ENCODE results near the gene CDR2.
"Not testable (repeated sequence)": the region's sequence is repeated elsewhere in the genome, so short reads cannot be mapped to it uniquely, and the experiment has no call there.

Gene CDR2

DNA sequence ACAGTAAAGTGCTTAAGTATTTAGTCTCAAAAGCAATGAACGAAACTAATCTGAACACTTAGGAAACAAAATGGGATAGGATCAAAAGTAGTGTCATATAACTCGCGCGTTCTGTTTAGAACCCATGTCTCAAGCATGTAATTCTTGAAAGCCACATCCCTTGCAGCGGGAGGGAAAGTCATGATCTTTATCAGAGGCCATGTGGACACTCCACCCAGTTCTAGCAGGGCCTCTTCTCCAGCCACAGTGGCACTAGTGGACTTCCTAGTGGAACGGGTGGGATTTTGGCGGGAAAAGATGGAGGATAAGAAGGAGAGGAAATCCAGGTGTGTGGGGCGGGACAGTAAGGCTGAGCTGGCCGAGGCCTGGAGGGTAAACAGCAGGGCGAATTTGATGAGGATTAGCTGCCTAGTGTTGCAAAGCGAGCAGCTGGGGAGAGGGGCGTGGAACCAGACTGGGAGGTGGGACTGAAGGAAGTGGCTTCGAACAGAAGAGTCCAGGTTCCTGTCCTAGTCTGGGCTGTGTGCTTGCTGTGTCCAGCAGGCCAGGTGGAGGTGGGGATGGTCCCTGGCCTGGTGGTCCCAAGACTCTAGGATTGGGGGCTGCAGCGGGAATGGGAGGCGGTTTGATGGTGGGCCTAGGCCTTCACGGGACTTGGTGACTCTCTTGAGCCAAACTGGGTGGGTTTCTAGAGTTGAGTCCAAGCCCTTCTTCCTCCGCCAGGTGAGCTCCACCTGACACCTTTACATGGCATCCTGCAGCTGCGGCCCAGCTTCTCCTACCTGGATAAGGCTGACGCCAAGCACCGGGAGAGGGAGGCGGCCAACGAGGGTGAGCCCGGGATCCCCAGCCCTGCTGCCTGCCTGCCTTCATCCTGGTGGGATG, 61.3 kb downstream of the CDR2 start:
- Histone ChIP-seq H3K4me3 (no peak overlapping the region), H3K36me3 (peaks cover 100% of the 10 kb centered on the region), H3K4me1 (no peaks in the 10 kb centered on the region), H3K4me2 (no peak overlapping the region), H3K27me3 (no peaks in the 10 kb centered on the region), H4K20me1 (peaks cover 64% of the 10 kb centered on the region), H3K9me3 (no peaks in the 10 kb centered on the region), H3K27ac (no peak overlapping the region), H3K9ac (no peak overlapping the region)
- TF ChIP-seq Cebpa-rat (IDR thresholded peaks at IDR 0.05) = no peak

DNA sequence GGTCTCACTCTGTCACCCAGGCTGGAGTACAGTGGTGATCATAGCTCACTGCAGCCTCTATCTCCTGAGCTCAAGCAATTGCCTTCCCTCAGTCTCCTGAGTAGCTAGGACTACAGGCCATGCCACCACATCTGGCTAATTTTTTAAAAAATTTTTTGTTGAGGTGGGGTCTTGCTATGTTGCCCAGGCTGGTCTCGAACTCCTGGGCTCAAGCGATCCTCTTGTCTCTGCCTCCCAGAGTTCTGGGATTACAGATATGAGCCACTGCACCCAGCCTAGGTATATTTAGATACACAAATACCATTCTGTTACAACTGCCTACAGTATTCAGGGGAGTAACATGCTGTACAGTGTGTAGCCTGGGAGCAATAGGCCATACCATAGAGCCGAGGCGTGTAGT, 62.9 kb downstream of the CDR2 start:
- no peak overlapping the region for H3K27ac ChIP-seq
- H3K4me3 ChIP-seq = no peak overlapping the region
- H3K36me3 ChIP-seq = peaks cover 100% of the 10 kb centered on the region
- no peaks in the 10 kb centered on the region for H3K4me1 ChIP-seq
- no peak overlapping the region for H3K9ac ChIP-seq
- H3K4me2 ChIP-seq = no peak overlapping the region
- no peaks in the 10 kb centered on the region for H3K27me3 ChIP-seq
- TF ChIP-seq Cebpa-rat (IDR thresholded peaks at IDR 0.05) = no peak
- peaks cover 69% of the 10 kb centered on the region for H4K20me1 ChIP-seq
- H3K9me3 ChIP-seq = no peaks in the 10 kb centered on the region

DNA sequence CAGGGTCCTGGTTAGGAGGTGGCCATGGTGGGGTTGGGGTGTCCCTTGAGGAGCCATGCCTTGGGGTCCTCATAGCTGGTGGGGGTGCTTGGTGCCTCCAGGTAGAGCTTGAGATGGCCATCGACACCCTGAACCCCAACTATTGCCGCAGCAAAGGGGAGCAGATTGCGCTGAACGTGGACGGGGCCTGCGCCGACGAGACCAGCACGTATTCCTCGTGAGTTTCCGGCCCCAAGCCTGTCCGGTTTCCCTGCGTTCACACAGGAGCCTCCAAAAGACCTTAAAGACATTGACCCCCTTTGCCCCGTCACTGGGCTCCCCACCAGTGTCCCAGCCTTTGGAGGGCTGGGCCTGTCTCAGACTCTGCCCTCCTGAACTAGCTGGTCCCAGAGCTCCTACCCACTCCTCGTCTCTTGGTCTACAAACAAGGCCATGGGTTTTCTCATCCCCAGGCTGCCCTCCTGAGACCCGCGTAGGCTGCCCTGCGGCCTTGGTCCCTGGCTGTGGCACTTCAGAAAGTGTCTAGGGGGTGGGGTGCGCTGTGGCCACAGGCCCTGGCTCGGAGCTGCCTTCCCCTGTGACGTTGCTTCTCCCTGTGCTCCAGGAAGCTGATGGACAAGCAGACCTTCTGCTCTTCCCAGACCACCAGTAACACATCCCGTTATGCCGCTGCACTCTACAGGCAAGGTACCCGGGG, 65.4 kb downstream of the CDR2 start:
- H3K27ac ChIP-seq = no peak overlapping the region
- H3K9ac ChIP-seq = no peak overlapping the region
- no peak for TF ChIP-seq Cebpa-rat (IDR thresholded peaks at IDR 0.05)
- H3K4me1 ChIP-seq = no peaks in the 10 kb centered on the region
- peaks cover 100% of the 10 kb centered on the region for H3K36me3 ChIP-seq
- H3K27me3 ChIP-seq = no peaks in the 10 kb centered on the region
- no peak overlapping the region for H3K4me3 ChIP-seq
- peaks cover 72% of the 10 kb centered on the region for H4K20me1 ChIP-seq
- no peak overlapping the region for H3K4me2 ChIP-seq
- H3K9me3 ChIP-seq = no peaks in the 10 kb centered on the region

DNA sequence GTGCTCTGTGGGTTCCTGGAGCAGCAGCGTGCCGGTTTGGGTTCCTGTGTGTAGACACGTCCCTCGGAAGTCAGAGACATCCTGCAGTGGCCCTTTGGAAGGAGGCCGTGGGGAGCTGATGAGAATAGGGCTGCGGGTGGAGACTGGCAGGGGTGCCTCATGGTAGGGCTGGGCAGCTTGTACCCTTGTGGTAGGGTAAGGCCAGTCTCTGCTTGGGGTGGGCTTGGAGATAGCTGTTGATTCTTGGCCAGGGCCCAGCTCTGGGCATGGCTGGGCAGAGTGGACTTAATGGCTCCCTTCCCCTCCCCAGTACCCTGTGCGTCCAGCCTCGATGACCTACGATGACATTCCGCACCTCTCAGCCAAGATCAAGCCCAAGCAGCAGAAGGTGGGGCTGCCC, 66.6 kb downstream of the CDR2 start:
- Histone ChIP-seq H3K36me3 (peaks cover 100% of the 10 kb centered on the region), H3K27ac (no peak overlapping the region), H3K9me3 (no peaks in the 10 kb centered on the region), H3K27me3 (no peaks in the 10 kb centered on the region), H4K20me1 (peaks cover 72% of the 10 kb centered on the region), H3K4me1 (no peaks in the 10 kb centered on the region), H3K4me2 (no peak overlapping the region), H3K9ac (no peak overlapping the region), H3K4me3 (no peak overlapping the region)
- TF ChIP-seq Cebpa-rat (IDR thresholded peaks at IDR 0.05) = no peak

DNA sequence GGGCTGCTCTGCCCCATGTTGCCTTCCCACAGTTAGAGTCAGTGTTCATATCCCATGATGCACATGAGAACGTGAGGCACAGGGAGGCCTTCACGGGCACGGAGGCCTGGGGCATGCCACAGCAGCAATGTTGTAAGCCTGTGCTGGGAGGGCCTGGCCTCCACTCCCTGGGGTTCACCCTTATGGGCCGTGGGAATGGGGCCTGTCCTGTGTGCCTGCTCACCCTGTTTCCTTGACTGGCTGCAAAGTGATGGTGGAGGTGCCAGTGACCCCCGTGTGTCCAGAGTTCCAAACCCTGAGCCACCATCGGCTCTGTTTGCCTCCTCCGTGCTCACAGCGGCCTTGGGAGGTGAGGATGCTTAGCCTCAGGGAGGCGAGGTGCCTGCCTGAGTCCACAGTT, 67.6 kb downstream of the CDR2 start:
- H3K4me3 ChIP-seq = no peak overlapping the region
- H3K4me2 ChIP-seq = no peak overlapping the region
- no peak overlapping the region for H3K27ac ChIP-seq
- H3K4me1 ChIP-seq = peaks cover 5% of the 10 kb centered on the region; the same call in 1 of the 2 replicates
- peaks cover 83% of the 10 kb centered on the region for H4K20me1 ChIP-seq
- H3K36me3 ChIP-seq = peaks cover 100% of the 10 kb centered on the region
- no peak overlapping the region for H3K9ac ChIP-seq
- TF ChIP-seq Cebpa-rat (IDR thresholded peaks at IDR 0.05) = no peak
- no peaks in the 10 kb centered on the region for H3K27me3 ChIP-seq
- H3K9me3 ChIP-seq = no peaks in the 10 kb centered on the region

DNA sequence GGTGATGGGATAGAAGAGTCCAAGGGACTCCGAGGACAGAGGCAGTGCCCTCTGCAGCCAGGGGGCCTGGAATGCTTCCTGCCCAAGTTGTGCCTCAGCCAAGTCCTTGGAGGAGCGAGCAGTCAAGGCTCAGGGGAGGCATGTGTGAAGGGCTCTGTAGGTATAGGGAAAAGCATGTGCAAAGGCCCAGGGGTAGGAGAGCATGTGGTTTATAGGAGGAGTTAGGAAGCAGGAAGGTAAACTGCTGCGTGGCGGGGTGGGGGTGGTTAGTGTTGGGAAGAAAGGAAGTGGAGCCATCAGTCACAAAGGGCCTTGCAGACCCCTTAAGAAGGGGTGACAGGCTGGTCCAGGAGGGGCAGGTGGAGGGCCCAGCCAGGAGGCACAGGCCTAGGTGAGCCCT, 70.0 kb downstream of the CDR2 start:
- Histone ChIP-seq H3K4me2 (no peak overlapping the region), H3K9me3 (no peaks in the 10 kb centered on the region), H4K20me1 (peaks cover 100% of the 10 kb centered on the region), H3K36me3 (peaks cover 93% of the 10 kb centered on the region), H3K4me1 (peaks cover 22% of the 10 kb centered on the region), H3K9ac (no peak overlapping the region), H3K4me3 (no peak overlapping the region), H3K27ac (no peak overlapping the region), H3K27me3 (no peaks in the 10 kb centered on the region)
- TF ChIP-seq Cebpa-rat (IDR thresholded peaks at IDR 0.05) = no peak

DNA sequence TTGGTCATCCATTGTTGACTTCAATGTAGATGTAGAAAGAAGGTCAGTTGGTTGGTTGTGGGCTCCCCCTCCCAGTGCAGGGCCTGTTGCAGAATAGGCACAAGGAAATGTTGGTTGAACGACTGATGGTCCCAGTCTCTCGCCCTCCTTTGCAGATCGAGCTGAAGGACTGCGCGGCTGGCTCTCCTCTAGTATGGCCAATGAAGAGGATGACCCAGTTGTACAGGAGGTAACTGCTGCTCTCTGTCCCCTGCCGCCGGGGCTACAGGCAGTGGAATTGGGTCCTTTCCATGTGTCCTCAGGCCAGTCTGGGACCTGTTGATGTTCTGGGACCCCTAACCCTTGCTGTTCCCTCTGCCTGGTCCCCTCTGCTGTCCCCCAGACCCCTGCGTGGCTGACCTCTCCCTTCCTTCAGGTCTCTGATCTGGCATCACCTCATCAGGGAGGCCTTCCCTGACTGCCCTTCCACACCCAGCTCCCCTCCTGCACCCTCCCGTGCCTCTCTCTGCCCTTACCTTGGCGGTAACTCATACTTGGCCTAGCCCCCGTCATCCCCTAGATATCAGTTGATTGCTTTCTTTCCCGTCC, 71.5 kb downstream of the CDR2 start:
- Histone ChIP-seq H3K4me2 (no peak overlapping the region), H3K36me3 (peaks cover 79% of the 10 kb centered on the region), H3K4me1 (peaks cover 34% of the 10 kb centered on the region), H4K20me1 (peaks cover 100% of the 10 kb centered on the region), H3K27me3 (no peaks in the 10 kb centered on the region), H3K4me3 (no peak overlapping the region), H3K9ac (no peak overlapping the region), H3K9me3 (no peaks in the 10 kb centered on the region), H3K27ac (no peak overlapping the region)
- no peak for TF ChIP-seq Cebpa-rat (IDR thresholded peaks at IDR 0.05)

DNA sequence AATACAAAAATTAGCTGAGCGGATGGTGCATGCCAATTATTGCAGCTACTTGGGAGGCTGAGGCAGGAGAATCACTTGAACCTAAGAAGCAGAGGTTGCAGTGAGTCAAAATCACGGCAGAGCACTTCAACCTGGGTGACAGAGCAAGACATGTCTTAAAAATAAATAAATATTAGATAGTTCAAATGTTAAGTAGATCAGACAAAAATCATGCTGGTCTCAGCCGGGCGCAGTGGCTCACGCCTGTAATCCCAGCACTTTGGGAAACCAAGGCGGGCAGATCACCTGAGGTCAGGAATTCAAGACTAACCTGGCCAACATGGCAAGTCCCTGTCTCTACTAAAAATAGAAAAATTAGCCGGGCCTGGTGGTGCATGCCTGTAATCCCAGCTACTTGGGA, 73.0 kb downstream of the CDR2 start:
- H3K9ac ChIP-seq, H3K27me3 ChIP-seq, H3K27ac ChIP-seq, H3K4me2 ChIP-seq, H3K9me3 ChIP-seq, H3K4me3 ChIP-seq: not testable (repeated sequence)
- Histone ChIP-seq H4K20me1 (peaks cover 91% of the 10 kb centered on the region), H3K4me1 (peaks cover 34% of the 10 kb centered on the region), H3K36me3 (peaks cover 65% of the 10 kb centered on the region)

DNA sequence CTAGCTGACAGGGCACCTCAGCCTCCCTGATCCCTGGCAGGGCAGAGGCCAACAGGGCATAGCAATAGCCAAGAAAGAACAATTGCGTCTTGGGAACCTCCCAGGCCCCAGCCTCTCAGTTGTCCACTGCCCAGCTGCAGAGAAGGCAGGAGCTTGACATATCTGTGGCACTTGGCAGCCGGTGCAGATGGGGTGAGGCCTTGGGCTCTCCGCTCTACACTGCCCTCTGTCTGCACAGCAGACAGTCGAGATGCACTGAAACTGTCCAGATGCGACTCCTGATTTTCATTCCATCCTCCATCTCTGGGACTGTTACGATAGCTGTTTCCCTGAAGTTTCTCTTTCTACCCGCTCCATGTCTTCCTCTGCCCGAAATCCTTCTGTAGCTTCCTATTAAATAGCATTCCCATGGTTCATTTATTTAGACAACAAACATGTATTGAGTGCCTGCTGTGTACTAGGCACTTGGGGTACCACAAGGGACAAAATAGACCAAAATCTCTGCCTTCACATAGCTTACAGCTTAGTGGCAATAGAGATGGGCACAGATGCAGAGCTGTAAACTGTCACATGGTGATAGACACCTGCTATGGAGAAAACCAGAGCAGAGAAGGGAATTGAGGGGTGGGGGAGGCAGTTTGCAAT, 73.9 kb downstream of the CDR2 start:
- H3K27ac ChIP-seq = no peak overlapping the region

More for the DNA sequence above, 73.9 kb downstream of the CDR2 start:
- H3K27me3 ChIP-seq = no peaks in the 10 kb centered on the region
- H3K4me3 ChIP-seq = no peak overlapping the region
- H3K4me1 ChIP-seq = peaks cover 42% of the 10 kb centered on the region
- H3K9me3 ChIP-seq = no peaks in the 10 kb centered on the region
- no peak for TF ChIP-seq Cebpa-rat (IDR thresholded peaks at IDR 0.05)
- H3K4me2 ChIP-seq = peak overlapping the region; percentile 34
- H4K20me1 ChIP-seq = peaks cover 82% of the 10 kb centered on the region
- peaks cover 56% of the 10 kb centered on the region for H3K36me3 ChIP-seq
- no peak overlapping the region for H3K9ac ChIP-seq

Measured in BLaER1 (cell line).